GM18526 (cell line): ENCODE measurements around the gene ZNF641.

Experiments
- POLR2A ChIP-seq: IDR thresholded peaks from 3 replicates; pipeline ENCODE4 v1.6.1; 2011; ENCODE audit not compliant: insufficient read length; ENCODE audit errors: extremely low read depth

ZNF641 gene

GRCh38 chr12:48296586-48297282 is 54.0 kb downstream of the ZNF641 start:
- TF ChIP-seq POLR2A = no peak

- no peak for TF ChIP-seq POLR2A
Observed at GRCh38 chr12:48292040-48292439, 58.7 kb downstream of the ZNF641 start.

GRCh38 chr12:48291511-48291910 is 59.2 kb downstream of the ZNF641 start:
- no peak for TF ChIP-seq POLR2A

GRCh38 chr12:48288387-48289268 is 62.1 kb downstream of the ZNF641 start:
- no peak for TF ChIP-seq POLR2A
